ENCODE results near the gene TMA16.
"Not testable (repeated sequence)": the region's sequence is repeated elsewhere in the genome, so short reads cannot be mapped to it uniquely, and the experiment has no call there.

The TMA16 gene
- 5.4 to 18.7 (median 13.2) reads per million in 18 experiments for total RNA-seq

GRCh38 chr4:163494360-163495241 lies at the start of gene TMA16:
Gene TMA16, plus strand, starts transcription at chr4:163494690. Its CDS starts 112 bp downstream, at chr4:163494802.
- DNase-seq: peak; percentile 94

- DNase-seq: not testable (repeated sequence)
Measured at GRCh38 chr4:163447023-163447422, 47.5 kb upstream of the TMA16 start.

DNA sequence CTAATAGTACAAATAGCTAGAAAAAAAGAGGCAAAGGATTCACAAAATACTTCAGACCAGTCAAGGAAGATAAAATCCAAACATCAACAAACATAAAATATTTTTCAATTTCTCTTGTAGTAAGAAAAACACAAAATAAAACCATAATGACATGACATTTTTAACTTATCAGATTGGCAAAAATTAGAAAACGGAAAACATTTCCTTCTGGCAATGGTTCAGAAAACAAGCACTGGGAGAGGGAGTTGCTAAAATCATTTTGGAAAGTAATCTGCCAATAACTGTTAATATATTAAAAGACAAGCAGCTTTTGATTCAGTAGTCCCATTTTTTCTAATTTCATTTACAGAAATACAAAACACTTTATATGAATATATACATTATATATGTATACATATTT lies 47.0 kb upstream of the TMA16 start:
- no peak for DNase-seq

DNA sequence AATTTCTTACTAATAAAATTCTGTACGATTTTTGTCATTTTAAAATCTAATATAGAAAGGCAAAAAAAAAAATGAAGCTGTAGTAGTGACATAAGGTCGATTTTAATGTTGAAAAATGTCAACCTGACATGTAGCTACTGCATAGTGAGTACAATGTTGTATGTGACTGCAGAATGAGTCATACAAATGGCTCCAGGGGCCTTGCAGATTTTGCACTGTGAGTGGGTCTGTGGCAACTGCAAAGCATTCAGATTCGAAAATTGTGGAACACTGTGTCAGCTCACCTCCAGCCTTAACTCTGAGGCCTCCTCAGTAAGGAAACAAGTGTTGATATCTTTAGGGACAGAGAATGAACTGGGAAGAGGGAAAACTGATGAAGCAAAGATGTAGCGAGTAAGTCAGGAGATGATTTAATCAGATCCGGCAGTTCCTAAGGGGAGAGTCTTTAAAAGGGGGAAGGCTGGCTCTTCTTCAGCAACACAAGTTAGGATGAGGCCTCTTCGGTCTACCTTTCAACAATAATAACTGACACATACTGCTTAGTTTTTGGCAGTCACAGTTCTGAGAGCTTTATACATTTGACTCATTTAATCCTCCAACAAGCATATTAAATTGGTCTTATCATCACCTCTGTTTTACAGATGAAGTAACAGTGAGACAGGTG lies 45.8 kb upstream of the TMA16 start:
- no peak for DNase-seq

DNA sequence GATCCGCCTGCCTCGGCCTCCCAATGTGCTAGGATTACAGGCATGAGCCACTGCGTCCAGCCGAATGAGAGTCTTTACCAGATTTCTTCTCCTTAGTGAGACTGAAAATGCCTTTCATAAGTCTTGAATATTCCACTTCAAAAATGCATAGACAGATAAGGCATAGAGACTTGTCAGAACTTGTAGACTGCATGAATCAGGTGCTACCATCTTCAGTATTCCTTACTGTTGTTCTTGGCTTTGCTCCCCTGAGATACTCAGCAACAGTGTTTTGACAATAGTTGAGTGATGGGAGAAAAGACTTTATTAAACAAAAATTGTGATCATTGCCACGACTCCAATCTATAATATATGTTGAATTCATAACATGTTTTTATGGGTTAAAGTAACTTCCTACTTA lies 31.9 kb upstream of the TMA16 start:
- no peak for DNase-seq

- DNase-seq: no peak
Measured at GRCh38 chr4:163467082-163467770, 27.3 kb upstream of the TMA16 start.

DNA sequence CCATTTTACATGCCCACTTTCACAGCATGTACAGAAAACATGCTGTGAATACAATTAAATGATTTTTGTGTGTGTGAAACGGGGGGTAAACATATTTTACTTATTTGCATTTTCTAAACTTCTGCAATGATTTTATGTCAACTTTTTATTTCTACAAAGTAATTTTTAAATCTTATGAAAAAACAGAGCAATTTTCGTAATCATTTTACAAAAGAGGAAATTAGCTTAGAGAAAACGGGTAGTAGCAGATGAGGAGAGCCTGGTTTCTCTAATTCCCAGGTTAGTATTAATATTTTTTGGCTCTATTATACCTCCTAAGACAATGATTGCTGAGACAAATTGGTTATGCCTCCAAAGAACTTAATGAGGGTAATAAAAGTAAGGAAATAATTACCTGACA lies 24.1 kb upstream of the TMA16 start:
- peak in 1 of 2 donors; percentile 74 for DNase-seq

DNA sequence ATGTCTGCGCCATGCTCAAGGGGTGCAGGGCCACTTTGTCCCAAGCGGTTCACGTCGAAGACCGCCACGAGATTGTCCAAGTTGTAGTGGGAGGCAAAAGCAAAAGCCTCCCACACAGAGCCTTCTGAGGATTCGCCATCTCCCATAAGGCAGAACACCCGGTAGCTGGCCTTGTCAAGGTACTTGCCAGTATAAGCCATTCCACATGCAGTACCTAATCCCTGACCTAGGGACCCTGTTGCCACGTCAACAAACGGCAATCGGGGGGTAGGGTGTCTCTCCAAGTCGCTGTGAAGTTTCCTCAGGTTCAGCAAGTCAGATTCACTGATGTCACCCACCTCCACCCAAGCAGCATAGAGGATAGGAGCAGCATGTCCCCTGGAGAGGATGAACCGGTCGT lies 21.4 kb upstream of the TMA16 start:
- no peak for DNase-seq

DNA sequence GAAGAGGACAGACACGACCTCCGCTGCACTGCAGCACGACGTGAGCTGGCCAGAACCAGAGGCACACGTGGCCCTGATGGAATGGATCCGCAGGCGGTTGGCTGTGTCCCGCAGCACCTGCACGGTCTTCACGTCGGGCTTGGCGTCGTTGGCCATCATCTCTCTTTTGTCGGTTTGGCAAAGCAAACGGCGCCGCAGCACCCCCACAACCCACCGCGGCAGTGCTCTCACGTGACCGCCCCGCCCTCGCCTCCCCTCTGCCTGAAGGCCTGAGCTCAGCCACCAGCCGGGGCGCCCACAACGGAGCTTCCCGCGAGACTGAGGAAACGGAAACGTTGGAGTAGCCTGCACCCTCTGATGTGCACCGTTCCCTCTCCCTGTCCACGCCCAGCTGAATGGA lies 20.9 kb upstream of the TMA16 start, which contains the start of gene TKTL2:
Gene TKTL2 (minus strand): TSS at position 179 of the 400 bp plus-strand sequence. CDS start 20 bp downstream, at position 159.
- DNase-seq: no peak

DNA sequence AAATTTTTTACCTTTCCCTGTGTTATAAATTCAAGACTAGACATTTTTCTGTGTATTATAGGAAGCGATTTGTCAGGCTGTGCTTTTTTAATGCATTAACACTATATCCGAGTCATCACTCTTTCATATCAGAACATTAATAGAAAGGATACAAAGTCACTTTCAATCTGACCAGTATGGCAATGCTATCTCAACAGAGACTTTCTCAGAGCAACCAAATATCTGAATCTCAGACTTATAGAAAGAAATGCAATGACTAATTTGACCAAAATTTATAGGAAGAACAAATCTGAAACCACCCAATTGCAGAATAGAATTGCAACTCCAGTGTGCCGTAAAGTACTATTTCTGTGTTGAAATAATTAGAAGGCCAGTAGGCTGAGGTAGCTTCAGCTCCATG lies 20.5 kb upstream of the TMA16 start:
- no peak for DNase-seq

DNA sequence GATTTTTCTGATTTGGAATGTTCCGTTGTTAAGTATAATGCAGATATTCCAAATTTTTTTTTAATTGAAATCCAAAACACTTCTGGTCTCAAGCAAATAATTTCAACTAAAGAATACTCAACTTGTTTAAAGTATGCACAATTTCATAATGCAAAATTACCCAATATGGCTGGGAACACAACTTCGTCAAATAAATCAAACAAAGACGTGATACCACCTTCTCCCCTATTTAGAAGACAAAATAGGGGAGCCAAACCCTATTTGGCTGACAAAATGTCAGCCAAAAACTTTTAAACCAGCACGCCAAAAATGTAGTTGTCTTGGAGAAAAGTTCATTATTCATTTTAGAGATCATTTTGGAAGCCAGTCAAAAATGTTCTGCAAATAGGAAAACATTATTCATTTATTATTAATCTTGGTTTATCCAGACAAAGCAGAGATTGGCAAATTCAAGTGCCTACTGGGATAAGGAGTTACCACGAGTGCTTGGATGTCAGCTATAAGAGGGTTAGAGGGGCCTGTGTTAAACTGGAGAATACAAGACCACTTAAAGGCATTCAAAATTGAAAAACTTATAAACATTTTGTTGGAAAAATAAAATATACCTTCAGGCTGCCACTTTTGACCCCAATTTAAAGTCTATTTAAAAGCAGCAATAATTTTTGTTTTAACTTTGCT lies 17.6 kb upstream of the TMA16 start:
- DNase-seq: no peak

- peak; percentile 63 to 83 for DNase-seq
Measured at GRCh38 chr4:163482190-163482589, 12.3 kb upstream of the TMA16 start.

DNA sequence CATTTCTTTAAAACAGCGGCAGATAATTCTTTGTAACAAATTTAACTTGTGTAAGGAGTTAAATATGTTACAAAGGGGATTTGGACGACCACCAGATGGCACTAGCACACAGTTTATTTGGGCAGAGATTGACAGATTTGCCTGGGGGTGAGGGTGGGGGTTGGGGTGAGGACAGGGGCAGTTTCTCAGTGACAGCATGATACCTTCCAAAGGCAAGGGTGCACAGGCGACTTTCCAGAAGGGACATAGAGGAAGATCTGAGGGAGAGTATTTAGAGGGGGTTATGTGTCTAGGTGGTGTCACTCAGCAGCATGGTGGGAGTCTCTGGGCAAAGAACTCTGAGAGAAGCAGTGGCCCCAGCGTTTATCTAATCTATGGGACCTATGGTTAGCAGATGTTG lies 9.6 kb upstream of the TMA16 start:
- peak; percentile 53 to 55 for DNase-seq

DNA sequence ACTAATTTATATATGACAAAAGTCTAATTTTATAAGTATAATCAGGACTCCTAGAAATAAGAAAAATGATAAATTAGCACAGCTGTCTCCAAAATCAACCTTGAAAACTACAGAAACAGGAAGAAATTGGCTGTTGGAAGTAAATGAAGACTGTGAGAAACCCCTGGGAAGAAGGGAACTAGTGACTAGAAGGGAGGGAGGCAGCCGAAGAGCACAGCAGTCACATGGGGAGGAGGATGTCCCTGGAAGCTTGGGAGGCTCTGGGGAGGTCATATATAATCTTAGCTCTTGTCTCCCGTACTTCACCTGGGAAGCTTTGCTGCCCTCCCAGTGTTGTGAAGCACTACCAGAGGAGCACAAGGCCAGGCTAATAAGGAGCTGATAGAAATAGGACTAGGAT lies 8.9 kb upstream of the TMA16 start:
- no peak for DNase-seq

- no peak for DNase-seq
Measured at GRCh38 chr4:163486321-163486720, 8.2 kb upstream of the TMA16 start.

DNA sequence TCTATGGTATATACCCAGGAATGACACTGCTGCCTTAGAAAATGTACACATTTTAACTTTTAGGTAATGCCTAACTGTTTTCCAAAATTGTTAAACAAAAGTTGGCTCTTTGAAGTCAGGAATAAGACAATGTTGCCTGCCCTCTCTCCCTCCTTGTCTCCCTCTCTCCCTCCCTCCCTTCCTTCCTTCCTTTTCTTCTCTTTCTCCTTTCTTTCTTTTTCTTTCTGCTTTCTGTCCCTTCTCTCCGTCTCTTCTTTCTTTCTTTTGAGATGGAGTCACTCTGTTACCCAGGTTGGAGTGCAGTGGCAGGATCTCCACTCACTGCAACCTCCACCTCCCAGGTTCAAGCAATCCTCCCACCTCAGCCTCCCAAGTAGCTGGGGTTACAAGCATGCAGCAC lies 4.6 kb upstream of the TMA16 start:
- DNase-seq: no peak

DNA sequence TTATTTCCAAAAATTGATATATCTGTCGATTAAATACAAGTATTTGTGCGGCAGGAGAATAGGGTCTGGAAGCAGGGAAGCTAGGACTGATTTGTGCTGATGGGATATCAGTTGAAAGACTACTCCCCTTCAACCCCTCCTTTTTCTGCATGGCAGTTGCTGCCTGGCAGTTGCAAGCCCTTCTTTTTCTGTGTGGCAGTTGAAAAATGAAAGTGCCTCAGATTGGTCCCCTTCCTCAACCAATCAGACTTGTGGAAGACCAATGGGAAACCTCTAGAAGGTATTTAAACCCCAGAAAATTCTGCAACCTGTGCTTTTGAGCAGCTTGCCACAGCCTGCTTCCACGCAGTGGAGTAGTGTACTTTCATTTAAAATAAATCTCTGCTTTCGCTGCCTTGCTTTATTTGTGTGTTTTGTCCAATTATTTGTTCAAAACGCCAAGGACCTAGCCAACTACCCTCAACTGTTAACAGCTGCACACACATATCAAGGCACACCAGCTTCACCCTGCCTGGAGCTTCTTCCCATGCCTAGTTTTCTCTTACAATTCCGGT lies 1.5 kb upstream of the TMA16 start:
- no peak for DNase-seq

DNA sequence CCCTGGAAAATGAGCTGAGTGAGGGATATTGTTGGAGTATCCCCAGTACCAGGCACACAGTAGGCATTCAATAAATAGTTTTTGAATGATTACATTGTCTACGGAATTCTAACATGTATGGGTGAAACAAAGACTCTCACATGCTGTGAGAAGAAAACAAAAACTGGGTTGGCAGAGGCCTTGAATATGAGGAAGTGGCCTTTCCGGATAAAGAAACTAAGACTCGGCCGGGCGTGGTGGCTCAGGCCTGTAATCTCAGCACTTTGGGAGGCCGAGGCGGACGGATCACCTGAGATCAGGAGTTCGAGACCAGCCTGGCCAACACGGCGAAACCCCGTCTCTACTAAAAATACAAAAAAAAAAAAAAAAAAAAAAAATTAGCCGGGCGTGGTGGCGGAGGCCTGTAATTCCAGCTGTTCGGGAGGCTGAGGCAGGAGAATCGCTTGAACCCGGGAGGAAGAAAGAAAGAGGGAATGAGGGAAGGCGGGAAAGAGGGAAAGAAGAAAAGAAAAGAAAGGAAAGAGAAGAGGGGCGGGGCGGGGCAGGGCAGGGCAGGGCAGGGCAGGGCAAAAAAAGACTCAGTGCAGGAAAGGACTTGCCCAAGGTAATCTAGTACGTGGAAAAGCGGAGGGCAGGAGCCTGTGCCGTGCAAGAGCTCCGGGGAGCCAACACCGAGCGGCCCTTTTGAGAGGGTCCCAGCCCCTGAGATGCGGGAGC lies 689 bp upstream of the TMA16 start:
- DNase-seq: peak; percentile 56 to 69

DNA sequence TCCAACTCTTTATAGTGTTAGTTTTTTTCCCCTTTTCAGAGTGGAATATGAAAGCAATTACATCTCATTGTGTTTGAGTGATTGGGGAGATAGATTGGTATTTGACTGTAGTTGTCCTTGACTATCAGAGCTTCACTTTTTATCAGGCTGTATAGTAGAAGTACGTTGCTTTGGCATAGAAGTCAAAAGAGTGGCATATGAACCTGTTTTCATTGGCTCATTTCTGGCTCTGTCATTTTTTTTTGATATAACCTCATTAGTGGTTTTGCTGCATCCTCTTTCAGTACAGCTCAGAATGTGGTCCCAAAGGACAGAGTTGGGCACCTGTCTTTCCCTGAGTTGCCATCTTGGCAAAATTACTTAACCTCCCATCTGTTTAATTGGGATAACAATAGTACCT lies 1.4 kb downstream of the TMA16 start:
- no peak for DNase-seq

DNA sequence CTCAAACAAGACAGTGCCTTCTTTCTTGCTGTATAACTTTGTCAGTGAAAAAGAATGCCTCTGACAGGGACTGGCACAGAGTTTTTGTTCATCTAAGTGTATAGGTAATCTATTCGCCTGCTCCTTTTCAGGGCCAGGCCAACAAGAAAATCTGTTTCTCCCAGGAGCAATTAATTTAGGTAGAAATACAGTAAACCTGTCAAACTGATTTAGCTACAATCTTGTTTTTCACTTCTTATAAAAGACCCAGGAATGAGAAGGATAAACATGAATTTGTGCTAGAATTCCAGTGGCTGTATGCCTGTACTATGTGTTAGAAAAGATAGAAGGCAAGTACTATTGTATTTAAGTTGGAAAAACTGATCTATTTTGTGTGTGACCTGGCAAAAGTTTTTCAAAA lies 6.1 kb downstream of the TMA16 start:
- no peak for DNase-seq

- DNase-seq: no peak
Measured at GRCh38 chr4:163505374-163505773, 10.9 kb downstream of the TMA16 start.

DNA sequence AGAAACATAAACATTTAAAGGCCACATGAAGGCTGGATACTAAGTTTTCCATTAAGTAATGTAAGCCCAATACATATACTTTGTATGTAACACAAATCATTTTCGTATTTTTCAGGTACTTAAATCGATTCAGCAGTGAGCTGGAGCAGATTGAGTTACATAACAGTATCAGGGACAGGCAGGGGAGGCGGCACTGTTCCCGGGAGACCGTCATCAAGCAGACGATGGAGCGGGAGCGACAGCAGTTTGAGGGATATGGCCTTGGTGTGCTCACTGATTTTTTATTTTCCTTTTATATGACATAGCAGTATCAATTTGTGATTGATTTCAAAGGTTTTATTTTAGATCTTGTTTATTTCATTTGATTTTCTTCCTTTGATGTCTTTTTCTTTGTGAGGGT lies 20.7 kb downstream of the TMA16 start:
- no peak for DNase-seq
